ENCODE results near the gene LARP4B.

- TF ChIP-seq CTCF (IDR thresholded peaks at IDR 0.05; ENCODE audit: low read length): no peak
- no peak for TF ChIP-seq EZH2 (optimal IDR thresholded peaks at IDR 0.05; ENCODE audit: low read depth, low read length)
- no peak for TF ChIP-seq EZH2phosphoT487 (IDR thresholded peaks at IDR 0.05; ENCODE audit: low read length)
Measured at GRCh38 chr10:871951-872403, 59.5 kb downstream of the LARP4B start.

Data from MM.1S (cell line).